SK-N-SH (cell line): ENCODE measurements around the gene HTT. TPM values are rescaled to one million over a fixed set of nuclear protein-coding genes. Genes with fewer than 3 reads are reported as not detected.
"Not testable (repeated sequence)": the region's sequence is repeated elsewhere in the genome, so short reads cannot be mapped to it uniquely, and the experiment has no call there.

Experiments used
- CTCF ChIA-PET: fragments of 300-600, 350-600 bp; formaldehyde crosslinking; extraction: SDS; loops from one replicate; lab custom pipeline; 2021; lab: Yijun Ruan, JAX
- POLR2A ChIA-PET: fragments of 350-600 bp; sonication (Branson Sonifier 250); formaldehyde crosslinking; extraction: SDS; loops from one replicate; lab custom pipeline; 2020; ENCODE audit warnings: antibody characterized with exemption, inconsistent platforms; lab: Yijun Ruan, JAX
- DNase-seq: peaks from one replicate; pipeline ENCODE4 v3.0.0; 2012
- H2AFZ ChIP-seq: fragments of 200-600 bp; sonication (generic); 2 replicates; pipeline ENCODE4 v1.8.1; 2016; ENCODE audit warnings: antibody characterized with exemption, mild to moderate bottlenecking, low read depth
- H3F3A ChIP-seq: fragments of 200-600 bp; sonication (generic); replicated peaks from 2 replicates; pipeline ENCODE3; 2016; ENCODE audit warnings: antibody characterized with exemption, mild to moderate bottlenecking; ENCODE audit not compliant: insufficient read depth
- H3K27ac ChIP-seq, 2 experiments: fragments of 200-500 bp in 1 of 2; fragments of 200-600 bp in 1 of 2; sonication (Bioruptor generic) in 1 of 2; sonication (generic), shearing (Covaris generic) in 1 of 2; 2 replicates each; pipeline versions ENCODE4 v1.5.1 to v1.6.1; 2014 to 2016; ENCODE audit warnings: low read depth in 2 of 2, inconsistent platforms in 1 of 2, low read length in 1 of 2, mild to moderate bottlenecking in 1 of 2, mixed read lengths in 1 of 2
- H3K27me3 ChIP-seq: fragments of 200-600 bp; sonication (generic), shearing (Covaris generic); 2 replicates; pipeline ENCODE4 v1.6.1; 2016; ENCODE audit warnings: mixed run types; ENCODE audit not compliant: insufficient read depth
- H3K36me3 ChIP-seq, 2 experiments: fragments of 200-500 bp in 1 of 2; fragments of 200-600 bp in 1 of 2; sonication (Bioruptor generic) in 1 of 2; sonication (generic) in 1 of 2; replicated peaks in 1 of 2; 2 replicates each; pipeline versions ENCODE3 to v1.5.1; 2014 to 2016; ENCODE audit warnings: low read length in 1 of 2, mild to moderate bottlenecking in 1 of 2; ENCODE audit not compliant: insufficient read depth in 2 of 2, control insufficient read depth in 1 of 2
- H3K4me1 ChIP-seq, 2 experiments: fragments of 200-500 bp in 1 of 2; fragments of 200-600 bp in 1 of 2; sonication (Bioruptor generic) in 1 of 2; sonication (generic), shearing (Covaris generic) in 1 of 2; 2 replicates each; pipeline versions ENCODE4 v1.5.1 to v1.6.1; 2014 to 2016; ENCODE audit warnings: low read depth in 1 of 2, low read length in 1 of 2, mixed run types in 1 of 2; ENCODE audit not compliant: insufficient read depth in 2 of 2, control insufficient read depth in 1 of 2
- H3K4me2 ChIP-seq: fragments of 200-600 bp; sonication (generic), shearing (Covaris generic); 2 replicates; pipeline ENCODE4 v1.6.1; 2017; ENCODE audit warnings: mixed run types
- H3K4me3 ChIP-seq, 2 experiments: fragments of 200-500 bp in 1 of 2; fragments of 200-600 bp in 1 of 2; sonication (Bioruptor generic) in 1 of 2; sonication (generic), shearing (Covaris generic) in 1 of 2; 2 replicates each; pipeline versions ENCODE4 v1.5.1 to v1.8.1; 2014 to 2016; ENCODE audit warnings: low read depth in 2 of 2, inconsistent platforms in 1 of 2, low read length in 1 of 2, mild to moderate bottlenecking in 1 of 2, mixed read lengths in 1 of 2, moderate library complexity in 1 of 2
- H3K79me2 ChIP-seq: fragments of 200-600 bp; sonication (generic); 2 replicates; pipeline ENCODE4 v1.8.1; 2017; ENCODE audit warnings: mild to moderate bottlenecking; ENCODE audit not compliant: insufficient read depth
- H3K9ac ChIP-seq: fragments of 200-600 bp; sonication (generic); 2 replicates; pipeline ENCODE4 v1.6.1; 2017; ENCODE audit warnings: mixed run types
- H3K9me2 ChIP-seq: fragments of 200-600 bp; sonication (generic); 2 replicates; pipeline ENCODE4 v1.6.1; 2017; ENCODE audit warnings: mixed run types
- H3K9me3 ChIP-seq: fragments of 200-600 bp; sonication (generic); 2 replicates; pipeline ENCODE4 v1.6.1; 2017; ENCODE audit warnings: mixed run types, mild to moderate bottlenecking, moderate library complexity
- H4K20me1 ChIP-seq: fragments of 200-600 bp; sonication (generic); 2 replicates; pipeline ENCODE4 v1.6.1; 2017; ENCODE audit warnings: mild to moderate bottlenecking, mixed run types; ENCODE audit not compliant: insufficient read depth
- CHD2 ChIP-seq: fragments of 150-350 bp; IDR thresholded peaks from 2 replicates; pipeline ENCODE4 v1.6.1; 2018; ENCODE audit warnings: low read length; ENCODE audit not compliant: partially characterized antibody
- EZH2phosphoT487 ChIP-seq: fragments of 200-600 bp; sonication (generic); IDR thresholded peaks from 2 replicates; pipeline ENCODE4 v1.6.1; 2017; ENCODE audit warnings: low read depth, mixed run types, mild to moderate bottlenecking, antibody characterized with exemption, moderate library complexity, borderline replicate concordance
- FOSL2 ChIP-seq: IDR thresholded peaks from 2 replicates; pipeline ENCODE4 v1.4.0; 2012; ENCODE audit warnings: low read depth, mild to moderate bottlenecking, moderate library complexity, borderline replicate concordance
- GABPA ChIP-seq: IDR thresholded peaks from 2 replicates; pipeline ENCODE4 v1.4.0; 2012; ENCODE audit warnings: low read depth, mild to moderate bottlenecking
- MAX ChIP-seq: IDR thresholded peaks from 2 replicates; pipeline ENCODE4 v1.4.0; 2012; ENCODE audit warnings: low read depth
- NRF1 ChIP-seq: IDR thresholded peaks from 2 replicates; pipeline ENCODE4 v1.6.1; 2012; ENCODE audit warnings: low read depth, mild to moderate bottlenecking, low read length
- PBX3 ChIP-seq: IDR thresholded peaks from 2 replicates; pipeline ENCODE4; 2012
- POLR2AphosphoS5 ChIP-seq: IDR thresholded peaks from 2 replicates; pipeline ENCODE4 v1.6.1; 2012; ENCODE audit warnings: low read depth, low read length
- RCOR1 ChIP-seq: fragments of 150-350 bp; IDR thresholded peaks from 2 replicates; pipeline ENCODE4 v1.6.1; 2017; ENCODE audit warnings: antibody characterized with exemption, low read length
- RXRA ChIP-seq: IDR thresholded peaks from 2 replicates; pipeline ENCODE4 v1.4.0; 2012; ENCODE audit warnings: low read depth, mild to moderate bottlenecking, borderline replicate concordance
- SMC3 ChIP-seq: IDR thresholded peaks from 2 replicates; pipeline ENCODE4 v1.6.1; 2012; ENCODE audit warnings: low read depth, low read length, improper control_type of control experiment
- TAF1 ChIP-seq: IDR thresholded peaks from 2 replicates; pipeline ENCODE4 v1.6.1; 2012; ENCODE audit warnings: low read depth, mild to moderate bottlenecking, low read length, moderate library complexity, borderline replicate concordance
- TCF12 ChIP-seq: IDR thresholded peaks from 2 replicates; pipeline ENCODE4 v1.4.0; 2012
- ZBTB33 ChIP-seq: IDR thresholded peaks from 2 replicates; pipeline ENCODE4 v1.4.0; 2012; ENCODE audit warnings: low read depth, borderline replicate concordance
- WGBS: methylation state at CpG from one replicate; pipeline ENCODE4 v1.1.6; 2017; ENCODE audit warnings: low lambda C conversion rate; 5-methylcytosine and 5-hydroxymethylcytosine counted together
- polyA plus RNA-seq, 3 experiments: library from polyadenylated mRNA; depleted of rRNA; stranded (reverse); fragments of >200 nt; gene quantifications; 2 replicates each; pipeline ENCODE4 v1.2.3, GENCODE V29; 2012

The HTT gene
- polyA plus RNA-seq, 1 of the 3 experiments (the other 2 are of a cell fraction) = 11.3 TPM

DNA sequence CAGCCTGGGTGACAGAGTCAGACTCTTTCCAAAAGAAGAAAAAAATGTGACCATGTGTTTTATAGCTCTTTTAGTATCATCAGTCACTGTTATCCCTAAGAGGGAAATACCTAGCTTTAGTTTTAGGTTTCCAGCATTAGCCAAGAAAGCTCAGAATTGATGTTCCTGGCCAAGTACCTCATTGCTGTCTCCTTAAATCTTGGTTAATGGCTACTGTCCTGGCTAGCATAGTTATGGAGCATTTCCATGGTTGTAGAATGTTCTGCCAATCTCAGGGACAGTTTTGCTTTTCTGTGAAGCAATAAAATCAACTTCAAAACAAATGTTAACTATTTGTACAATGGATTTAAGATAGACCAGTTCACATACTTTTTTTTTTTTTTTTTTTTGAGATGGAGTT, 74.4 kb downstream of the HTT start:
- Histone ChIP-seq H3K4me1 (no peaks in the 10 kb centered on the region), H4K20me1 (no peaks in the 10 kb centered on the region), H3F3A (peaks cover 2% of the 10 kb centered on the region), H3K79me2 (no peaks in the 10 kb centered on the region), H3K27me3 (no peaks in the 10 kb centered on the region), H3K4me3 (no peak overlapping the region), H3K9ac (no peak overlapping the region), H3K9me3 (no peaks in the 10 kb centered on the region), H3K4me2 (no peak overlapping the region), H2AFZ (no peak overlapping the region), H3K36me3 (peaks cover 48 to 77% of the 10 kb centered on the region in 2 experiments), H3K27ac (no peak overlapping the region)
- ChIA-PET POLR2A (no interaction called here), CTCF (interaction anchor here (0.9 kb wide), 1 partner anchor 42 kb away, joined by 3 read pairs; no protein-coding TSS in a partner anchor)
- no peak for DNase-seq
- TF ChIP-seq TAF1 = no peak
- TF ChIP-seq NRF1 = no peak
- no peak for TF ChIP-seq GABPA
- no peak for TF ChIP-seq RCOR1
- TF ChIP-seq RXRA = no peak
- no peak for TF ChIP-seq PBX3
- no peak for TF ChIP-seq EZH2phosphoT487
- TF ChIP-seq CHD2 = no peak
- TF ChIP-seq SMC3 = no peak
- TF ChIP-seq POLR2AphosphoS5 = no peak
- no peak for TF ChIP-seq TCF12
- TF ChIP-seq FOSL2 = no peak
- no peak for TF ChIP-seq ZBTB33
- TF ChIP-seq MAX = no peak
- TF ChIP-seq, all 33 proteins: peak for 0
- no peaks in the 10 kb centered on the region for H3K9me2 ChIP-seq

GRCh38 chr4:3151238-3151637, 76.8 kb downstream of the HTT start:
- H2AFZ ChIP-seq, H3K9me2 ChIP-seq, H3K9ac ChIP-seq, POLR2A ChIA-PET, H3K4me1 ChIP-seq, H3K79me2 ChIP-seq, H3K27ac ChIP-seq, H3K4me3 ChIP-seq, H3K27me3 ChIP-seq, H3K4me2 ChIP-seq, H4K20me1 ChIP-seq, H3F3A ChIP-seq, H3K9me3 ChIP-seq, DNase-seq: not testable (repeated sequence)
- 100% methylated on average over 1 of the region's 1 CpG for WGBS
- CTCF ChIA-PET = interaction anchor here (1.9 kb wide), 1 partner anchor 44 kb away, joined by 7 read pairs; no protein-coding TSS in a partner anchor
- peaks cover 43 to 63% of the 10 kb centered on the region in 2 experiments for H3K36me3 ChIP-seq
